Inflammatory macrophage treated with lipopolysaccharide for 4 hours (primary cell): ENCODE results near the gene ESPNL.
A peak's percentile ranks its signal among the peaks of the same experiment; 100 is the strongest.
"Not testable (repeated sequence)": the region's sequence is repeated elsewhere in the genome, so short reads cannot be mapped to it uniquely, and the experiment has no call there.

ENCODE experiments used
- DNase-seq: peaks from one replicate; pipeline ENCODE4 v3.0.0-alpha.2; 2020

ESPNL gene

DNA sequence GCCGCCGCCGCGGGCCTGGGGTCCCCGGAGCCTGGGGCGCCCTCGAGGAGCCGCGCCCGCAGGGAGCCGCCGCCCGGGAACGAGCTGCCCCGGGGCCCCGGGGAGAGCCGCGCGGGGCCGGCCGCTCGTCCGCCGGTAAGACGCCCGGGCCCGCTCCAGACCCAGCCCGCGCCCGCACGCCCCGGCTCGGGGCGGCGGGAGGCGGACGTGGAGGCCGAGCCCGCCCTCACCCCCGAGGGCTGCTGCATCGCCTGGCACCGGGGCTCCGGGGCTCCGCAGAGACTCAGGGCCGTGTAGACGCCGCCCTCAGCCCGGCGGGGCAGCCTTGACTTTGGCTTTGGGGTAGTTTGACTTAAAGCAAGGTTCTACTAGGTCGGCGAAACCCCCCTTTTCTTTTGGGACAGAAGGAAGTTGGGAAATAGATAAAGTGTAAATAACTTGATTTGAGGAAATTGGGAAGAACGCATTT, 59.0 kb downstream of the ESPNL start:
- DNase-seq: no peak

DNA sequence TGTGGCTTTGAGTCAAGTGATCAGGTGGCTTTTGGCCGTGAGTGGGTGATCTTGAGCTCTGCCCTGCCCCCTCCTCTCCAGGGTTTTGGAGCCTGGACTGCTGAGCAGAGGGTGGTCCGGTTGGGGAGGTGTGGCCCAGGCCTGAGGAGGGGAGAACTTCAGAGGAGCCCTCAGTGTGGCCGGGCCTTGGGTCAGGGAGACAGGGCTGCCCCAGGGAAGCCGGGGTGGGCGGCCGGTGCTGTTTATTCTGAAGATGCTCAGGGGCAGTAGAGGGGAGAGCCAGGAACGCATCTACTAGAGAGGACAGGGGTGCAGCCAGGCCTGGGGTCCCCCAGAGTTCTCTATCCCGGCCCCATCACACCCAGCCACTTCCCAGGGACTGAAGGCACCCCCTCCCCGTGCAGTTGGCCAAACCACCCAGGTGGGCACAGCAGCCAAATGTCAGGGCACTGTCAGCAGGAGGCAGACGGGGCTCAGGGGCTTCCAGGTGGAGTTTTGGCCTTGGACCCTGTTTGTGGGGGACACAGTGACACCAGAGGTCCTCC, 59.6 kb downstream of the ESPNL start:
- DNase-seq: no peak

DNA sequence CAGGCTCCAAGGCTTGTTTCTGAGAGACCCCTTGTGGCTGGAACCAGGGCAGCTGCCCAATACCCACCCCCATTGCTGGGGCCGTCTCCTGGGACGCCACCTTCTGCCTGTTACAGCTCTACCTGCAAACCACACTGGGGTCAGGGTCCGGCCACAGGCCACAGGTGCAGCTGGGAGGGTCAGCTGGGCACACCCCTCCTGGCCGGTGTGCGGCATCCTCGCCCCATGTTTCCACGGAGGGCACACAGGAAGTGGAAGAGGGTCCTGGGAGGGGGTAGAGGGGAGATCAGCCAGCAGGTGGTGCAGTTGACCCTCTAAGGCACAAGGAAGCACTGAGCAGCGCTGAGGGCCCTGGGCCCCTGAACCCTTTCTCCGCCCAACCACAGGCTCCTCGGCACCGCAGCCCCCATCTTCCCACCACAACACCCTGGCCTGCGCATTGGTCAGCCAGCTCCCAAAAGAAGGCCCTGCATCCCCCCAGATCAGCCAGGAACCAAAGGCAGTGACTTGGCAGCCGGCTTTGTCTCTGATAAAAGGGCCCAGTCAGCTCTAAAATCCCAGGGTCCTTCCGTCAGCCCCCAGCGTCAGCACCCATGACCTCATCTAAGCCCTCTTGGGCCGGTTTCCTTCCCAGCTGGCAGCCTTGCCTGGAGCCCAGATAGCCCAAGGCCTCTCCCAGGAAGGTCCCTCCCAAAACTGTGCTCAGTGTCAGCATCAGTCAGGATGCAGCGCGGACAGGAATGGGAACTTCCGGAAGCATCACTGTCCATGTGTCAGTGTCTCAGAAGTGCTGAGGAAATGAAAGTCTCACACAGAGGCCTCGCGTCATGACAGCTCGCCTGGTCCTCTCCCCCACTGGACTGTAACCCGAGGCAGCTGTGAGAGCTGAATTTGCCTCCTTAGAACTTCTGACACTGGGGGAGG, 60.3 kb downstream of the ESPNL start:
- DNase-seq: peak; percentile 72

DNA sequence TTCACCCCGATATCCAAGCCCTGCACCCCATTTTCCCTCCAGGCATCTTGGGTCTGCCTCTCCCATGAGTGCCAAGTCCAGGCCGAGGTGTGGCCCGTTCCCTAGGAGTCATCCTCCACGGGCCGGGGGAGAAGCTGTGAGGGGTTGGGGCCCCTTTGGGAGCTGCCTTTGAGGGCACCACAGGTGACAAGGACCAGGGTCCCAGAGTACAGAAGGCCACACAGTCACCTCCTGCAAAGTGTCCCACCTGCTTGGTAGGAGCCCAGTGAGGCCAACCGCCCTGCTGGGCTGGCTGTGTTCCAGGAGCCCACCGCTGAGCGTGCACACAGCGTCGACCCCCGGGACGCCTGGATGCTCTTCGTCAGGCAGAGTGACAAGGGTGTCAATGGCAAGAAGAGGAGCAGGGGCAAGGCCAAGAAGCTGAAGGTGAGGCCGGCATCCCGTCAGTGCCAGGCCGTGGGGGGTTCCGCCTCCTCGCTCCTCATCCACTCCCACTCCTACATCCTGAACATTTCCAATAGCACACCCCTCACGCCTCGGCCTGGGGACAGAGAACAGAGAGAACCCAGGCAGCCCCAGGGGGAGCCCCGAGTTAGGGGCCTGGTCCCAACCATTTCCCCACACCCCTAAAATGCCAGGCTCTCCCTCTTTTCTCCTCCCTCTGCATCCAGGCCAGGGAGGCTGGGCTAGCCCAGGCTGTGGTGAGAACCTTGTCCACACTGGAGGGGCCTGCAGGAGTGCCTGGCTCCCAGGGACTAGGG, 61.3 kb downstream of the ESPNL start:
- DNase-seq: no peak

DNA sequence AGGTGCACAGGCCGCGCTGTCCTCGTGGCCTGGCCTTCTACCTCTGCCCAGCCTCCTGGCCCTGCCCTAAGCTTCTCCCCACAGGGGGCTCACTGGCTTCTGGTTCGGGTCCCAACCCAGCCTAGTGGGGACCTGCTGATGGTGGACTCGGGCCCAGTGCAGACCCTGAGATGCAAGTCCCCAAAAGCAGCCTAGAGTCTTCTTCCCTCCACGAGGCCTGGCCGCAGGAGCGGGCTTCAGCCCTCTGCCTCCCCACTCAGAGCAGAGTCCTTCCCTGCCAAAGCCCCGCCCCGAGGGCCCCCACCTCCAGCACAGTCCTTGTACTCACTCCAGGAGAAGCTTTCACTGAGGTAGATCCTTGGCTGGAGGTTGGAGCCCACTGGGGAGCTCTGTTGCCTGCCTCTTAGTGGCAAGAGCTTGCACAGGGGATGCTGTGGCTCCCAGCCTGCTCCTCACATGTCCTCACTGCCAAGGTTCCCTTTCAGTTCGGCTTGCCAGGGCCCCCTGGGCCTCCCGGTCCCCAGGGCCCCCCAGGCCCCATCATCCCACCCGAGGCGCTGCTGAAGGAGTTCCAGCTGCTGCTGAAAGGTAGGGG, 62.2 kb downstream of the ESPNL start:
- DNase-seq: no peak

DNA sequence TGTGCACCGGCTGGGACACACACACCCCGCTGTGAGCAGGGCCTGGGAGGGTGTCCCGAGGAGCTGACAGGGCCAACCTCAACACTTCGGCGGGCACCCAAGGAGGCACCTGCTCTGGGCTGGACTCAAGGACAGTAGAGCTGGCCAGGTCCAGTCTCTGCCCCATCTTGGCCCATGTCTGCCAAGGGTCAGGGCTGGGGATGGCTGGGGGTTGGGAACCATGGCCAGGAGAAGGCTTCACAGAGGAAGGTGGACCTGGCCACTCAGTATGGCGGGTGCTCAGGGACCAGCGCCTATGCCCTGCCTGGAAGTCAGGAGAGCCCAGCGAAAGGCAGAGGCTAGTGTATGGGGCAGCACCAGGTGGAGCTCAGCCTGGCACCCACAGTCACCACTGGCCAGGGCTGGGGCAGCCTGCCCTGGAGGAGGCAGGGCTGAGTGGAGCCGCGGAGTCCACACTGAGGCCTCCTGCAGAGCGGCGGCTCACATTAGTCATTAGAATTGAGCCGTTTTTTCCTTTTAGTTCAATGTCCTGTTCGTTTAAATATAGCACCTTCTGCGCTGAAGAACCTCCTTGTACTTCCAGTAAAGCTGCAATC, 62.8 kb downstream of the ESPNL start:
- DNase-seq: no peak

DNA sequence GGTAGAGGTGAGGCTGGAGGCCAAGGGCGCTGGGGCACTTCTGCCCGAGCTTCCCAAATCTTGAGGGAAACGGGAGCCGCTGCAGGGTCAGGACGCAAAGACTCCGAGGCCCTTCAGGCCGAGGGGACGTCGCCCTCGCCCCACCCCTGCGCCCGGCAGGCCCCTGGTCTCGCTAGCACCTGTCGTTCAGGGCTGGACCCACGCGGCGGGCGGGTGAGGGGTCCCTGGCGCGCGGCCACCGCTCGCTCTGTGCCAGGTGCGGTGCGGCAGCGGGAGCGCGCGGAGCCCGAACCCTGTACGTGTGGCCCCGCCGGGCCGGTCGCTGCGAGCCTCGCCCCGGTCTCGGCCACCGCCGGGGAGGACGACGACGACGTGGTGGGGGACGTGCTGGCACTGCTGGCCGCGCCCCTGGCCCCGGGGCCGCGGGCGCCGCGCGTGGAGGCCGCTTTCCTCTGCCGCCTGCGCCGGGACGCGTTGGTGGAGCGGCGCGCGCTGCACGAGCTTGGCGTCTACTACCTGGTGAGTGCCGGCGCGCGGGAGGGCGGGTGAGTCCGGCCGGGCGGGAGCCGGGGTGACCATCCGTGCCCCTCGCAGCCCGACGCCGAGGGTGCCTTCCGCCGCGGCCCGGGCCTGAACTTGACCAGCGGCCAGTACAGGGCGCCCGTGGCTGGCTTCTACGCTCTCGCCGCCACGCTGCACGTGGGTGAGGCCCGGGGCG, 63.5 kb downstream of the ESPNL start:
- DNase-seq: no peak

DNA sequence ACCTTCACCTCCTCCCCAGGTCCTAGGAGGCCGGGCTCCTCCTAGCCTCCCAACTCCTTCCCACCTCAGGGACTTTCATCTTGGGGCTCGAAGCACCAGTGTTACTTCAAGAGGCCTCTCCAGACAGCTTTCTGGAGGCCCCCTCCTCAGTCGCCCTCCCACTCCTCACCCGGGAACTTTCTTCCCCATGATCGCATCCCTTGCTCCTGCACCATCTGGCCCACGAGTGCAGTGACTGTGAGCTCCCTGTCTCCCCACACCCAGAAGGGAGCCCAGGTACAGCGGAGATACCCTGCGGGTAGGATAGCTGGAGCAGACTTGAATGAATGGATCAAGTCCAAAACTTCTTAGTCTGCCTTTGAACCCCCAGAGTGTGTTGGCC, 64.8 kb downstream of the ESPNL start:
- DNase-seq: no peak

DNA sequence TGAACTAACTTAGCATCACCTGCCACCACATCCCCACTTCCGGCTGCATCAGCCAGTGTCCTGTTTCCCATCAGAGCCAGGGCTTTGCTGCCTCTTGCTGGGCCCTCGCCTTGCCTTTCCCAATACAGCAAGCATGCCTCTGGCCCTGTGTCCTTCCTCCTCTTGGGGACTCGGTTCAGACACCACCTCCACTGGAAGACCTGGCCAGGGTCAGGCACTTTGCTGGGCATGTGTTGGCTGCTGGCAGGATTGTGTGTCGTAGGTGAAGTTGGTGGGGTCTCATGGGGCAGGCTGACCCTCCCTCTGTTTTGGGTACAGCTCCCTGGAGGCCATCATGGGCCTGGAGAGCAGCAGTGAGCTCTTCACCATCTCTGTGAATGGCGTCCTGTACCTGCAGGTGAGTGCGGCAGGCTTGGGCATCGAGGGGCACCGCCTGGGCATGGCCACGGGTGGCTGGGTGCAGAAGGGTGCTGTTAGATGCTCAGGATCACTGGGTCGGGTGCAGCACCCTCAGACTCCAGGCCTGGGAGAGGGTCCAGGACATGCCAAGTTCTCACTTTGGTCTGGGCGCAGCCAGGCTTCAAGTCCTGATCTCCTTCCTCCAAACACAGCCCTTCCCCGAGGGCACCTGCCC, 65.3 kb downstream of the ESPNL start:
- DNase-seq: no peak

DNA sequence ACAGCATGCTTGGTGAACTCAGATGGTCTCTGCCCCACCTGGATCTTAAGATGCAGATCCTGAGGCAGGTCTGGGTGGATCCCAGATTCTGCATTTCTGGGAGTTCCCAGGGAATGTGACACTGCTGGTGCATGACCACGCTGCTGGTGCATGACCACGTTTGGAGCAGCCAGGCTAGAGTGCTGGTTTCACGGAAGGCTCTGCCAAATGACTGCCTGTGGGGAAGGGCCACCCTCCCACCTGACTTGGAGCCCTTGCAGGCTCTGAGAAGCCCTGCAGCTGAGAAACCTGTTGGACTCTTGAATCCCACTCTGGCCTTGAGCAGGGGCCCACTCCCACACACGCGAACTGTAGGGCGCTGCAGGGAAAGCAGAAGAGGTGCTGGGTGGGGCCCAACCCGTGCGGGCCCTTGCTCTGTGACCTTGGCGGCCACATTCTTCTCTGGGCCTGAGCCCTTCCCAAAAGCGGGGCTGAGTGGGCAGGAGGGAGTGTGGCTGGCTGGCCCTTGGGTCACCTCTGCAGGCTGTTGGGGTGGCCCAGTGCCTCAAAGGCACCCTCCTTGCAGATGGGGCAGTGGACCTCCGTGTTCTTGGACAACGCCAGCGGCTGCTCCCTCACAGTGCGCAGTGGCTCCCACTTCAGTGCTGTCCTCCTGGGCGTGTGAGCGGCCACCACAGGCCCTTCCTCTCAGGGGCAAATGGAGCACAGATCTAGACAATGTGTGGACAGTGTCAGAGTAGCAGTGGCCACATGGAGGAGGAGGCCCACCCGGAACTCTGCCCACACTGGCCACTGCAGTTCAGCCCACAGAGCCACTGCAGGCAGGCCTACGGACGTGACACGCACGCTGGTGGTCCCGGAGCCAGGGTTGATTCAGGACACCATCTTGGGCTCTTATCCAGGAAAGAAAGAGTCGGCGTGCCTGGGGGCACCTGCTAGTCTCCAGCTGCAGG, 66.5 kb downstream of the ESPNL start:
- DNase-seq: no peak

DNA sequence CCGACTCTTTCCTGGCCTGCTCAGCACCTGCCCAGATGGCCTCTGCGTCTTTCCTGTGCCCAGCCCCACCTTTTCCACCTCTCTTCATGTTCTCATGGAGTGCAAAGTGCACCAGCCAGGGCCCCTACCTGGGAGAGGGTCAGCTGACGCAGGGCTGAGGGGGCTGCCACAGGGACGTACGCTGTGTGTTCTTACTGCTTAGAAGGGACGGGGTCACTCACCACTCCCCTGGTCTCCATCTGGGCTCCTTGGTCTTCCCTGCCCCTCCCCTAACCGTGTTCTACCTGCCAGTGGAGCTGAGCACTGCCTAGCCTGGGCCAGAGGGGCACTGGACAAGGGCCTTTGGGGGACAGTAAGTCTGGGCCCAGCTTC, 67.2 kb downstream of the ESPNL start:
- no peak for DNase-seq

DNA sequence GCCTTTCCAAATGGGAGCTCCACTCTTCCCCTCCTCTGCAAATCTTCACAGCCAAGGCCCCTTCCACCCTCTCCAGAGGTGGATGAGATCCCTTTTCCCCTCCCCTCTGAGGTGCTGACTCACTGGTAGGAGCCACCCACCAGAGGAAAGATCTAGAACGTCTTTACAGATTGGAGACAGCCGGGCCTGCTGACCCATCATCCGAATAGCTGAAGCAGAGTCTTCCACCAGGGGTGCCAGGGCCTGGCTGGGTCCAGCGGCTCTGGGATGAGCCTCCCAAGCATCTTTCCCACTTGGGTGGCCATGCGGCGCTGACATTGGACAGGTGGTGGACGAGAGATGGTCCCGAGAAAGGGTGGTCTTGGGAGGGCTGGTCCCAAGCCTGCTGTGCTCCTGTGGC, 67.6 kb downstream of the ESPNL start:
- DNase-seq: no peak

DNA sequence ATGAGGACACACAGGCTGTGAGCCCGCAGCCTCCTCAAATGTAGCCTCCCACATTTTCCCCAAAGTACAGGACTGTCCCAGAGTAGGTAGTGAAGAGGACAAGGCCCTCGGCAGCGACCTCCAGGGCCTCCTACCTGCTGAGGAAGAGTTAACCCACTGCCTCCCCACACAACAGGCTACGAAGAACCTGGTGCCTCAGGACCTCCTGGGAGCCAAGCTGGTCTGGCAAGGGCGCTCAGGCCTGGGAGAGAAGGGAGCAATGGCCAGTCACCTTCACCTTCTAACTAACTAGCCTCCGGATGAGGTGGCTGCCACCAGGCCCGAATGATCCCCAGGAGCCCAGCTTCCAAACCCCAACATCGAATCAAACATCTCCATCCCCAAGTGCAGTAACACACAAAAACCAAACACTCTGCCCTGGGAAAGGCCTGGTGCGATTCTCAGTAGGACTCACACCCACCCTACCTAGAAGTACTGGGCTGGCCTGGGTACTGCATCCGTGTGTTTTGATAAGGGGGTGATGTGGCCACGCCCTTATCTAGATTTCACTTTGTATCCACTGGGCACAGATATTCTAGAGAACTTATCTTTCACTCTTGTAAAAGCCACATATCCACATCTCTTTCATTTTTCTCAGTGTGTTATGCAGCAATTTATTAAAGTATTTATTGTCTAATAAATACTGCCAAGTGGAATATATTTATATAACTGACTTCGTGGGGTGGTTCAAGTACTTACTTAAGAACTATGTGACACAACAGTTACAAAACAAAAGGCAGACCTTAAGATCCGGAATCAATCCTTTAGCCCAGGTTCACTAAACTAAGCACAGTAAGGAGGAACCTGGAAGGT, 68.3 kb downstream of the ESPNL start:
- DNase-seq: no peak

DNA sequence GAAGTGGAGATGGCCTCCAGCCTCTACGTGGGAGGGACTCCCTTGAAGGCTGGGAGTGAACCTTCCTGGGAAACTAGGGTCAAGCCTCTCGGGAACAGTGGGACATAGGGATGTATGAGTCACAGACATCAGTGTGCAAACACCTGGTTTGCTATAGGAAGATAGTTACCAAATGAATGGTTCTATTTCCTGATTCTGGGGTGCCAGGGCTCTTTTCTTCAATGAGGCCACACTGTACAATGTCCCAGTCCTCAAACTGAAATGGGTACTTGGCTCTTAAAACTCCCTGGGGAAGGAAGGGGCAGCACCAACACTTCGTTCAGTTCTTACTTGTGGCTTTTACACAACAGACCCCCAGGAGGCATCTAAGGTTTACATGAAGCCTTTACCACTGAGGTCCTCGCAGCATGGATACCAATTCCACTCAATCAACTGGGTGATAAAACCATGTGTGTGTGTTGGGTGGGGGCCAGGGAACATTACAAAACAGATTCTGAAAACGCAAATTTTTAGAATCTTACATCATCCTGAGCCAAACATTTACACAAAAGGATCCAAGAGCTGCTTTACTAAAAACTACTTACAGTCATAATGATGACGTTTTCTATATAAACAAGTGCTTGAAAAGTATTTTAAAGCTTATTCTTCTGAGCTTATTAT, 69.0 kb downstream of the ESPNL start:
- no peak for DNase-seq

DNA sequence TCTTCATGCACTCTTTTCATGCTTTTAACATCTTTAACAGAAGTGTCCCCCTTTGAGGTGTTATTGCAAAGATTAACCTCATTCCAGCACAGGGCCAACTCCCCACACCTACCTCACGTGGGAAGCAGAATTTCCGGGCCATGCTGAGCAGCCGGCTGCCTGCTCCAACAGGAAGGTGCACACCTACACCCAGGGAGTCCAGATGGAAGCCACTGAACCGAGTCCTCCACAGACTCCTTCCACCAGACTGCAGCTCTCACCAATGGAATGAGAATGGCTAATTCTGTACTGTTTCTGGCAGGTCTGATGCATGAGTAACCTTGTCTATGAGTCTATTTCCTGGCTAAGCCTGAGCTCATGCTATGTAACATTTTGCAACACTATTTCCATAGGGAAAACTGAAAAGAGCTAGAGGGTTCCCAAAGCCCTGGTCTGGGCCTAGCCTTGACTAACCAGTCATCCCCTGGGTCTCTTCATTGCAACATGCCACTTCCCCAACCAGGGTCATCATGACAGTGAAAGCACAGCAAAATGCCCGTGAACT, 69.6 kb downstream of the ESPNL start:
- DNase-seq: peak; percentile 69

DNA sequence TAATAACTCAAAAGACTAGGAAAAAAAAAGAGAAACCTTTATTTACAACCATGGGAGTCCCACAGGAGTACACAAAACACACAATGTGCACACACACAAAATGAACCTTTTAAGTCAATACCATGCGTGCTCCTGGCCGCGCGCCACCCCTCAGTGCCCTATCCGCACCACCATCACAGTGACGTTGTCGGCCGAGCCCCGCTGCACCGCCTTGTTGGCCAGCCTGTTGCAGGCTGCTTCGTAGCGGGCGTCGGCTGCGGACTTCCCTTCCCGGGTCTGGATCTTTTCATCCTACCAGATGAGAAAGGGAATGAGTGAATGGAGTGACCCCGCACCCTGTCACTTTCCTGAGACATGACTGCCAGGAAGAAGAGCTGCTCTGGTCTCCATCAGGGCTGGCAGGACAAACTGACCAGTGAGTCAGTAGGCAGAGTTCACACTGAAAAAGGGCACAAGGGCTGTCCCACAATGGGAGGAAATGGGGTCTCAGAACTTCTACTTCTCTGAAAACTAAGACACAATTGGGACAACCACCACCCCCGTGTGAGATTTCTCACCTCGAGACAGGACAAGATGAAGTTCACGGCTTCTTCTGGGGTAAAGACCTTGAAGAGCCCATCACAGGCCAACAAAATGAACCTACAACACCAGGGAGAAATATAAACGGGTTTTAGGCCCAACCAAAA, 70.4 kb downstream of the ESPNL start:
- DNase-seq: no peak

DNA sequence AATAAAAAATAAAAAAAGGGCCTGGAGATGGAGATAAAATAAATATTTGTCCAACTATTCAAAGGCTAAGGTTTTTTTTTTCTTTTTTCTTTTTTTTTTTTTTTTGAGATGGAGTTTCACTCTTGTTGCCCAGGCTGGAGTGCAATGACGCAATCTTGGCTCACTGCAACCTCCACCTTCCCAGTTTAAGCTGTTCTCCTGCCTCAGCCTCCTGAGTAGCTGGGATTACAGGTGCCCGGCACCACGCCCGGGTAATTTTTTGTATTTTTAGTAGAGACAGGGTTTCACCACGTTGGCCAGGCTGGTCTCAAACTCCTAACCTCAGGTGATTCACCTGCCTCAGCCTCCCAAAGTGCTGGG, 70.9 kb downstream of the ESPNL start:
- DNase-seq: not testable (repeated sequence)

DNA sequence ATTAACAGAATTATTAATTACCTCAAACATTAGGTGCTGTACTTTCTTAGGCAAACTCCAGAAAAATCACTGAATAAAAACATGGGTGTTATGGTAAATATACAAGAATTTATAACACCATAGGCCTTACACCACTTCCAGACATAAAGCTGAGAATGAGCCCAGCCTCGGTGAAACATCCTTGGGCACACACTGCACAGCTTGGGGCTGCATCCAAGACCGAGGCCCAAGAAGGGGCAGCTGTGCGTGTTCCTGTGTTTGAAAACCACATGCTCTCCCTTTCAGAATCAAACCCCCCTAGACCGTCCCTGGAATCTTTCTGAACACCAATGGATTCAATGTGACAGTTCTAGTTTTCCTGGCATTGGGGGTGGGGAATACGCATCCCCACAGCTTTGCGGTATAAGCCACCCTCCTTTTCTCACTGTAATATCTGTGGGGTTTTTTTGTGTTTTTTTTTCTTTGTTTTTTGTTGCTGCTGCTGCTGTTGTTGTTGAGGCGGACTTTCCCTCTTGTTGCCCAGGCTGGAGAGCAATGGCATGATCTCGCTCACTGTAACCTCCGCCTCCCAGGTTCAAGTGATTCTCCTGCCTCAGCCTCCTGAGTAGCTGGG, 71.5 kb downstream of the ESPNL start:
- no peak for DNase-seq
